A549 (cell line): ENCODE results near the gene MAGI1. TPM values are rescaled to one million over a fixed set of nuclear protein-coding genes. Genes with fewer than 3 reads are reported as not detected.

Experiments used
- ATAC-seq, 2 experiments: fragments of 200-7000 bp in 1 of 2; fragments of >200 bp in 1 of 2; cut with Nextera tagmentation in 1 of 2; cut with Tn5 transposase in 1 of 2; 3 replicates each; pipeline versions ENCODE4 v1.8.0 to v1.9.1; 2018 to 2020; ENCODE audit warnings: mild to moderate bottlenecking in 1 of 2, moderate library complexity in 1 of 2
- CTCF ChIA-PET: fragments of 300-600 bp; sonication (Branson Sonifier 250); formaldehyde crosslinking; extraction: SDS; loops from one replicate; lab custom pipeline; 2021; ENCODE audit warnings: antibody characterized with exemption, inconsistent platforms; lab: Yijun Ruan, JAX
- POLR2A ChIA-PET: fragments of 350-600 bp; formaldehyde crosslinking; extraction: SDS; loops from one replicate; lab custom pipeline; 2021; ENCODE audit warnings: antibody characterized with exemption, inconsistent platforms; lab: Yijun Ruan, JAX
- DNase-seq, 2 experiments: peaks; one replicate each; pipeline versions ENCODE4 v3.0.0 to v3.0.0-alpha.2; 2011 to 2016; ENCODE audit warnings: low read depth in 1 of 2, low spot score in 1 of 2
- FAIRE-seq: peaks from 2 replicates; lab custom pipeline; 2011; peaks lifted over from hg19 to GRCh38; lab: Jason Lieb, UNC
- H3K27ac ChIP-seq, 2 experiments: fragments of >200 bp; sonication (Bioruptor Twin); formaldehyde crosslinking; 3 replicates each; pipeline ENCODE4 v1.5.1; 2016 to 2017
- H3K4me1 ChIP-seq: fragments of >200 bp; sonication (Bioruptor Twin); formaldehyde crosslinking; 3 replicates; pipeline ENCODE4 v1.6.1; 2016
- H3K4me2 ChIP-seq: fragments of >200 bp; sonication (Bioruptor Twin); formaldehyde crosslinking; 3 replicates; pipeline ENCODE4 v1.6.1; 2016
- H3K4me3 ChIP-seq: fragments of >200 bp; sonication (Bioruptor Twin); formaldehyde crosslinking; 3 replicates; pipeline ENCODE4 v1.5.1; 2016
- H3K9me3 ChIP-seq: fragments of >200 bp; sonication (Bioruptor Twin); formaldehyde crosslinking; 3 replicates; pipeline ENCODE4 v1.6.1; 2016
- BHLHE40 ChIP-seq: IDR thresholded peaks from 2 replicates; pipeline ENCODE4 v1.6.1; 2012; ENCODE audit warnings: low read depth, low read length, inconsistent platforms
- CBX2 ChIP-seq: fragments of 200-600 bp; sonication (generic); IDR thresholded peaks from 2 replicates; pipeline ENCODE4 v1.6.1; 2016; ENCODE audit warnings: low read depth, mild to moderate bottlenecking, borderline replicate concordance
- CBX8 ChIP-seq: fragments of 200-600 bp; sonication (generic); IDR thresholded peaks from 2 replicates; pipeline ENCODE4 v1.6.1; 2016
- CHD2 ChIP-seq: fragments of 150-350 bp; IDR thresholded peaks from 2 replicates; pipeline ENCODE4 v1.6.1; 2014; ENCODE audit warnings: low read length; ENCODE audit not compliant: partially characterized antibody
- E2F6 ChIP-seq: IDR thresholded peaks from 2 replicates; pipeline ENCODE4 v1.6.1; 2012; ENCODE audit warnings: low read depth, borderline replicate concordance
- FOSL2 ChIP-seq, 2 experiments: fragments of 450-650 bp in 1 of 2; fragments of >200 bp in 1 of 2; sonication (Bioruptor Twin) in 1 of 2; formaldehyde crosslinking; IDR thresholded peaks; 2 replicates each; pipeline versions ENCODE4 v1.5.0 to v1.6.1; 2016 to 2020; ENCODE audit warnings: mild to moderate bottlenecking in 1 of 2, moderate library complexity in 1 of 2
- FOXS1 ChIP-seq: fragments of 250-450 bp; sonication (Bioruptor Pico); IDR thresholded peaks from 2 replicates; pipeline ENCODE4 v1.5.0; 2020; ENCODE audit warnings: mild to moderate bottlenecking, moderate library complexity
- GATA3 ChIP-seq: IDR thresholded peaks from 2 replicates; pipeline ENCODE4 v1.6.1; 2012; ENCODE audit warnings: borderline replicate concordance
- HOXB13 ChIP-seq: fragments of 250-450 bp; sonication (Bioruptor Pico); IDR thresholded peaks from 2 replicates; pipeline ENCODE4 v1.5.0; 2020; ENCODE audit warnings: low read depth, mild to moderate bottlenecking, moderate library complexity
- MAZ ChIP-seq: fragments of 150-350 bp; IDR thresholded peaks from 2 replicates; pipeline ENCODE4 v1.6.1; 2014; ENCODE audit warnings: antibody characterized with exemption, low read depth, low read length, borderline replicate concordance
- MYC ChIP-seq: IDR thresholded peaks from 2 replicates; pipeline ENCODE4 v1.6.1; 2012; ENCODE audit warnings: mild to moderate bottlenecking, inconsistent platforms, low read length, improper control_type of control experiment, borderline replicate concordance
- PHF8 ChIP-seq: fragments of 200-600 bp; sonication (generic); IDR thresholded peaks from 2 replicates; pipeline ENCODE4 v1.6.1; 2016; ENCODE audit warnings: low read depth, mild to moderate bottlenecking, antibody characterized with exemption, moderate library complexity, borderline replicate concordance
- RAD21 ChIP-seq, 2 experiments: fragments of >200 bp in 1 of 2; sonication (Bioruptor Twin) in 1 of 2; formaldehyde crosslinking in 1 of 2; IDR thresholded peaks in 1 of 2; conservative IDR thresholded peaks in 1 of 2; 2 replicates in 1 of 2; 3 replicates in 1 of 2; pipeline ENCODE4 v1.6.1; 2012 to 2018; ENCODE audit warnings: inconsistent platforms in 1 of 2
- RFX5 ChIP-seq: fragments of 450-650 bp; IDR thresholded peaks from 2 replicates; pipeline ENCODE4 v1.7.1; 2014; ENCODE audit warnings: antibody characterized with exemption, mild to moderate bottlenecking, moderate library complexity
- SMC3 ChIP-seq: fragments of >200 bp; sonication (Bioruptor Twin); formaldehyde crosslinking; IDR thresholded peaks from 3 replicates; pipeline ENCODE4 v1.6.1; 2018; ENCODE audit warnings: inconsistent platforms
- SREBF2 ChIP-seq: fragments of 450-650 bp; IDR thresholded peaks from 2 replicates; pipeline ENCODE4 v1.6.1; 2014; ENCODE audit warnings: mild to moderate bottlenecking, moderate library complexity
- ZFP36 ChIP-seq: fragments of 450-650 bp; IDR thresholded peaks from 2 replicates; pipeline ENCODE4 v1.6.1; 2014; ENCODE audit warnings: borderline replicate concordance; ENCODE audit not compliant: partially characterized antibody
- ZNF302 ChIP-seq: fragments of 250-450 bp; sonication (Bioruptor Pico); IDR thresholded peaks from 2 replicates; pipeline ENCODE4 v1.9.0; 2021; ENCODE audit warnings: inconsistent platforms, mild to moderate bottlenecking, moderate library complexity
- WGBS: methylation state at CpG from one replicate; pipeline ENCODE4 v1.1.6; 2017; ENCODE audit errors: missing lambda C conversion rate; 5-methylcytosine and 5-hydroxymethylcytosine counted together
- polyA plus RNA-seq, 4 experiments: library from polyadenylated mRNA; depleted of rRNA in 3 of 4; stranded (reverse); fragments of >200 nt; fragmentation: RNase III in 1 of 4; extraction: RNeasy Plus Mini Kit Qiagen cat#74134 plus additional on column Dnase treatment in 1 of 4; gene quantifications; 2 replicates in 3 of 4; 3 replicates in 1 of 4; pipeline ENCODE4 v1.2.3, GENCODE V29; 2011 to 2017
- TF ChIP-seq, protein P1 (sequence below): fragments of 250-450 bp; sonication (Bioruptor Pico); IDR thresholded peaks from 2 replicates; pipeline ENCODE4 v1.5.0; 2021; ENCODE audit warnings: mild to moderate bottlenecking, moderate library complexity, borderline replicate concordance
- TF ChIP-seq, protein P2 (sequence below): IDR thresholded peaks from 2 replicates; pipeline ENCODE4 v1.6.1; 2012

Gene MAGI1
- polyA plus RNA-seq, 2 of the 4 experiments (the other 2 are of a cell fraction) = 4.7 to 6.6 TPM

- no peak for FAIRE-seq
- POLR2A ChIA-PET = no interaction called here
Observed at GRCh38 chr3:66021731-66022131, 17.0 kb downstream of the MAGI1 start.

GRCh38 chr3:66019896-66020295, 18.8 kb downstream of the MAGI1 start:
- no peak for DNase-seq
- Histone ChIP-seq H3K27ac (no peak overlapping the region), H3K4me2 (no peak overlapping the region), H3K4me3 (no peak overlapping the region), H3K4me1 (peaks cover 18% of the 10 kb centered on the region), H3K9me3 (no peaks in the 10 kb centered on the region)
- TF ChIP-seq SMC3 (no peak), MAZ (no peak), ZNF302 (CRISPR knock-in tag) (no peak), CBX2 (no peak), HOXB13 (CRISPR knock-in tag) (no peak), RAD21 (conservative IDR thresholded peaks at IDR 0.05 in 1 of 2, IDR thresholded peaks at IDR 0.05 in 1 of 2) (no peak), RFX5 (no peak), BHLHE40 (no peak), PHF8 (no peak), CHD2 (no peak), CBX8 (no peak), SREBF2 (no peak), GATA3 (no peak), FOXS1 (no peak)
- TF ChIP-seq, protein P1, sequence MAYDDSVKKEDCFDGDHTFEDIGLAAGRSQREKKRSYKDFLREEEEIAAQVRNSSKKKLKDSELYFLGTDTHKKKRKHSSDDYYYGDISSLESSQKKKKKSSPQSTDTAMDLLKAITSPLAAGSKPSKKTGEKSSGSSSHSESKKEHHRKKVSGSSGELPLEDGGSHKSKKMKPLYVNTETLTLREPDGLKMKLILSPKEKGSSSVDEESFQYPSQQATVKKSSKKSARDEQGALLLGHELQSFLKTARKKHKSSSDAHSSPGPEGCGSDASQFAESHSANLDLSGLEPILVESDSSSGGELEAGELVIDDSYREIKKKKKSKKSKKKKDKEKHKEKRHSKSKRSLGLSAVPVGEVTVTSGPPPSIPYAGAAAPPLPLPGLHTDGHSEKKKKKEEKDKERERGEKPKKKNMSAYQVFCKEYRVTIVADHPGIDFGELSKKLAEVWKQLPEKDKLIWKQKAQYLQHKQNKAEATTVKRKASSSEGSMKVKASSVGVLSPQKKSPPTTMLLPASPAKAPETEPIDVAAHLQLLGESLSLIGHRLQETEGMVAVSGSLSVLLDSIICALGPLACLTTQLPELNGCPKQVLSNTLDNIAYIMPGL (CRISPR knock-in tag) = no peak
- TF ChIP-seq, protein P2, sequence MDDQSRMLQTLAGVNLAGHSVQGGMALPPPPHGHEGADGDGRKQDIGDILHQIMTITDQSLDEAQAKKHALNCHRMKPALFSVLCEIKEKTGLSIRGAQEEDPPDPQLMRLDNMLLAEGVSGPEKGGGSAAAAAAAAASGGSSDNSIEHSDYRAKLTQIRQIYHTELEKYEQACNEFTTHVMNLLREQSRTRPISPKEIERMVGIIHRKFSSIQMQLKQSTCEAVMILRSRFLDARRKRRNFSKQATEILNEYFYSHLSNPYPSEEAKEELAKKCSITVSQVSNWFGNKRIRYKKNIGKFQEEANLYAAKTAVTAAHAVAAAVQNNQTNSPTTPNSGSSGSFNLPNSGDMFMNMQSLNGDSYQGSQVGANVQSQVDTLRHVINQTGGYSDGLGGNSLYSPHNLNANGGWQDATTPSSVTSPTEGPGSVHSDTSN = no peak
- POLR2A ChIA-PET = no interaction called here
- no peak for FAIRE-seq
- no peak for ATAC-seq
- WGBS = 93% methylated on average over 8 of the region's 8 CpGs
- CTCF ChIA-PET = interaction anchor here (1.2 kb wide), 1 partner anchor 18 kb away, joined by 3 read pairs; no protein-coding TSS in a partner anchor

More at GRCh38 chr3:66021731-66022131, 17.0 kb downstream of the MAGI1 start:
- Histone ChIP-seq H3K4me1 (peaks cover 16% of the 10 kb centered on the region), H3K9me3 (no peaks in the 10 kb centered on the region), H3K4me3 (0 out of 3 replicates have a peak overlapping the region, but pooled peaks have one; percentile 21), H3K27ac (peak overlapping the region in 1 of 2 experiments; percentile 1; a peak in 1 of 6 replicates), H3K4me2 (peak overlapping the region; percentile 71)
- ATAC-seq (peak; percentile 65 to 77; a peak in 5 of 6 replicates), DNase-seq (peak; percentile 18 to 32)
- TF ChIP-seq FOSL2 (IDR thresholded peaks at IDR 0.05) = peak; percentile 24; the same call in 1 of the 2 replicates
- TF ChIP-seq FOSL2 (CRISPR knock-in tag; IDR thresholded peaks at IDR 0.05) = 0 out of 2 replicates have a peak, but pooled peaks have one; percentile 20
- TF ChIP-seq MYC = no peak
- 9% methylated on average over 4 of the region's 4 CpGs for WGBS
- CTCF ChIA-PET = interaction anchor here (1.2 kb wide), 1 partner anchor 62 kb away, joined by 4 read pairs; no protein-coding TSS in a partner anchor

DNA sequence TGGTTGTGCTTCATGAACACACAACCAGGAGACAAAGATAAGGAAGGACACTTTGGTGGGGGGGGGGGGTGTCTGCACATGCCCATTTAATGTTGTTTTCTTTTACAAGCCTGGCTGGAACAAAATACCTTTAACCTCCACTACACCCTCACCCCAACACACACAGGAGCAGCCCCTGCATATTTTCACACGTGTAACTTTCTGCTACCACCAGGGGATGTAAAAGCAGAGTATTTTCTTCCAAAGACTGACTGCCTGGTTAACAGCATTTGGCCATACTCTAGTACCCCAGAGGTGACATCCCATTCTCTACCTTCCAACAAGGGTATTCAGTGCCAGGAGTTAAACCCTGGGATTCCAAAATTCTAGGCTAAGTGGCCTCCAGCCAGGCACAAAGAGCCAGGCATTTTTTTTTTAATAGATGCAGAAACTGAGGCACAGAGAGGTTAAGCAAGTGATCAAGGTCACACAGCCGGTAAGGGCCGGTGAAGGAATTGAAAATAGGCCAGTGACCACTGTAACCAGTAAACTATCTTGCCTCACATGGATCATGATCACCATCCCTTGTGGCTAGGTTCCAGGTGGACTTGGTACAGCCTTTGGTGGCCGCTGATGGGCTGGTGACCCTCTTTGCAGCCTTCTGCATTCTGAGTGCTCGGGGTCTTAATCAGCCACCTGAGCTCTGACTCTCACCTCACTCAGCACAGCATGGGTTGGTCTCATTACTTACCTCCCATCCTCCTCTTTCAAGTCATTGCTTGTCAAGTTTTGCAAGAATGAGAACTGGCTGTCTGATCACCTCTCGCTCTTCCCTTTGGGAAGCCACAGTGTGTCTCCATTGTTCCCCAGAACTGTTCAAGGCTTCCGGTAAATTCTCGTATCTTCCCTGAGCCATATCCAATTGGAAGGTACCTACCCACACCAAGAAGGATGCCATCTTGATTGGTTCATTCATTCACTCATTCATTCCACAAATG, 20.4 kb downstream of the MAGI1 start:
- POLR2A ChIA-PET = no interaction called here
- peaks cover 23% of the 10 kb centered on the region for H3K4me1 ChIP-seq
- TF ChIP-seq E2F6 (no peak), HOXB13 (CRISPR knock-in tag) (no peak), ZFP36 (peak; percentile 18)
- FAIRE-seq (no peak), ATAC-seq (peak in 1 of 2 experiments; percentile 47; a peak in 2 of 6 replicates), DNase-seq (no peak)
- no peak overlapping the region for H3K4me2 ChIP-seq
- no peak overlapping the region for H3K4me3 ChIP-seq
- H3K9me3 ChIP-seq = no peaks in the 10 kb centered on the region
- CTCF ChIA-PET = no interaction called here
- WGBS = 85% methylated on average over 8 of the region's 8 CpGs
- H3K27ac ChIP-seq = no peak overlapping the region
